ENCODE data around the gene MED26.

- no peak for TF ChIP-seq SIN3A (IDR thresholded peaks at IDR 0.05; ENCODE audit: low read depth, low read length)
- TF ChIP-seq EGR1 (IDR thresholded peaks at IDR 0.05; ENCODE audit: borderline replicate concordance in 1 of 2, low read depth in 2 of 2, low read length in 2 of 2) = no peak
- TF ChIP-seq, protein P1, sequence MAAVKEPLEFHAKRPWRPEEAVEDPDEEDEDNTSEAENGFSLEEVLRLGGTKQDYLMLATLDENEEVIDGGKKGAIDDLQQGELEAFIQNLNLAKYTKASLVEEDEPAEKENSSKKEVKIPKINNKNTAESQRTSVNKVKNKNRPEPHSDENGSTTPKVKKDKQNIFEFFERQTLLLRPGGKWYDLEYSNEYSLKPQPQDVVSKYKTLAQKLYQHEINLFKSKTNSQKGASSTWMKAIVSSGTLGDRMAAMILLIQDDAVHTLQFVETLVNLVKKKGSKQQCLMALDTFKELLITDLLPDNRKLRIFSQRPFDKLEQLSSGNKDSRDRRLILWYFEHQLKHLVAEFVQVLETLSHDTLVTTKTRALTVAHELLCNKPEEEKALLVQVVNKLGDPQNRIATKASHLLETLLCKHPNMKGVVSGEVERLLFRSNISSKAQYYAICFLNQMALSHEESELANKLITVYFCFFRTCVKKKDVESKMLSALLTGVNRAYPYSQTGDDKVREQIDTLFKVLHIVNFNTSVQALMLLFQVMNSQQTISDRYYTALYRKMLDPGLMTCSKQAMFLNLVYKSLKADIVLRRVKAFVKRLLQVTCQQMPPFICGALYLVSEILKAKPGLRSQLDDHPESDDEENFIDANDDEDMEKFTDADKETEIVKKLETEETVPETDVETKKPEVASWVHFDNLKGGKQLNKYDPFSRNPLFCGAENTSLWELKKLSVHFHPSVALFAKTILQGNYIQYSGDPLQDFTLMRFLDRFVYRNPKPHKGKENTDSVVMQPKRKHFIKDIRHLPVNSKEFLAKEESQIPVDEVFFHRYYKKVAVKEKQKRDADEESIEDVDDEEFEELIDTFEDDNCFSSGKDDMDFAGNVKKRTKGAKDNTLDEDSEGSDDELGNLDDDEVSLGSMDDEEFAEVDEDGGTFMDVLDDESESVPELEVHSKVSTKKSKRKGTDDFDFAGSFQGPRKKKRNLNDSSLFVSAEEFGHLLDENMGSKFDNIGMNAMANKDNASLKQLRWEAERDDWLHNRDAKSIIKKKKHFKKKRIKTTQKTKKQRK (IDR thresholded peaks at IDR 0.05; ENCODE audit: low read depth, low read length) = no peak
- no peak for TF ChIP-seq CHD2 (IDR thresholded peaks at IDR 0.05; ENCODE audit: borderline replicate concordance, low read depth, low read length)
- TF ChIP-seq CTCF (IDR thresholded peaks at IDR 0.05 in 2 of 3, conservative IDR thresholded peaks at IDR 0.05 in 1 of 3; ENCODE audit: control insufficient read depth in 2 of 3, extremely low read depth in 1 of 3, insufficient read depth in 1 of 3, low read depth in 3 of 3, low read length in 3 of 3) = no peak
- TF ChIP-seq HDAC2 (IDR thresholded peaks at IDR 0.05) = no peak
- no peak for TF ChIP-seq SMC3 (IDR thresholded peaks at IDR 0.05; ENCODE audit: borderline replicate concordance, low read length)
- TF ChIP-seq, protein P2, sequence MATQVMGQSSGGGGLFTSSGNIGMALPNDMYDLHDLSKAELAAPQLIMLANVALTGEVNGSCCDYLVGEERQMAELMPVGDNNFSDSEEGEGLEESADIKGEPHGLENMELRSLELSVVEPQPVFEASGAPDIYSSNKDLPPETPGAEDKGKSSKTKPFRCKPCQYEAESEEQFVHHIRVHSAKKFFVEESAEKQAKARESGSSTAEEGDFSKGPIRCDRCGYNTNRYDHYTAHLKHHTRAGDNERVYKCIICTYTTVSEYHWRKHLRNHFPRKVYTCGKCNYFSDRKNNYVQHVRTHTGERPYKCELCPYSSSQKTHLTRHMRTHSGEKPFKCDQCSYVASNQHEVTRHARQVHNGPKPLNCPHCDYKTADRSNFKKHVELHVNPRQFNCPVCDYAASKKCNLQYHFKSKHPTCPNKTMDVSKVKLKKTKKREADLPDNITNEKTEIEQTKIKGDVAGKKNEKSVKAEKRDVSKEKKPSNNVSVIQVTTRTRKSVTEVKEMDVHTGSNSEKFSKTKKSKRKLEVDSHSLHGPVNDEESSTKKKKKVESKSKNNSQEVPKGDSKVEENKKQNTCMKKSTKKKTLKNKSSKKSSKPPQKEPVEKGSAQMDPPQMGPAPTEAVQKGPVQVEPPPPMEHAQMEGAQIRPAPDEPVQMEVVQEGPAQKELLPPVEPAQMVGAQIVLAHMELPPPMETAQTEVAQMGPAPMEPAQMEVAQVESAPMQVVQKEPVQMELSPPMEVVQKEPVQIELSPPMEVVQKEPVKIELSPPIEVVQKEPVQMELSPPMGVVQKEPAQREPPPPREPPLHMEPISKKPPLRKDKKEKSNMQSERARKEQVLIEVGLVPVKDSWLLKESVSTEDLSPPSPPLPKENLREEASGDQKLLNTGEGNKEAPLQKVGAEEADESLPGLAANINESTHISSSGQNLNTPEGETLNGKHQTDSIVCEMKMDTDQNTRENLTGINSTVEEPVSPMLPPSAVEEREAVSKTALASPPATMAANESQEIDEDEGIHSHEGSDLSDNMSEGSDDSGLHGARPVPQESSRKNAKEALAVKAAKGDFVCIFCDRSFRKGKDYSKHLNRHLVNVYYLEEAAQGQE (IDR thresholded peaks at IDR 0.05; ENCODE audit: low read depth, low read length) = no peak
- TF ChIP-seq JUNB (IDR thresholded peaks at IDR 0.05) = no peak
Observed at GRCh38 chr19:16529466-16530144, 98.4 kb downstream of the MED26 start.

Data from GM12878 (cell line).